Body of pancreas (tissue), 4 donors: Measurements from ENCODE around the gene RPA1. TPM values are rescaled to one million over a fixed set of nuclear protein-coding genes. Genes with fewer than 3 reads are reported as not detected.

Experiments used
- ATAC-seq: fragments of 150-250 bp; one replicate; pipeline ENCODE4 v1.9.1; 2016
- DNase-seq, 4 donors: peaks; one replicate each; pipeline ENCODE4 v3.0.0-alpha.2; 2019
- H3K27ac ChIP-seq, 4 donors: fragments of 200-600 bp; sonication (generic); 1 replicate in 3 of 4; 2 replicates in 1 of 4; pipeline versions ENCODE4 v1.5.1 to v1.6.1; 2016 to 2019; ENCODE audit warnings: mild to moderate bottlenecking in 1 of 4, mixed read lengths in 1 of 4, moderate library complexity in 1 of 4
- H3K27me3 ChIP-seq, 2 donors: fragments of 200-600 bp; sonication (generic); one replicate each; pipeline ENCODE4 v1.6.0; 2016; ENCODE audit warnings: mild to moderate bottlenecking in 1 of 2
- H3K36me3 ChIP-seq, 2 donors: fragments of 200-600 bp; sonication (generic); replicated peaks in 1 of 2; 2 replicates each; pipeline ENCODE4 v1.5.1; 2016; ENCODE audit warnings: low read depth in 2 of 2; ENCODE audit not compliant: insufficient read depth in 1 of 2
- H3K4me1 ChIP-seq: fragments of 200-600 bp; sonication (generic); one replicate; pipeline ENCODE4 v1.6.0; 2016
- H3K4me3 ChIP-seq, 2 donors: fragments of 200-600 bp; sonication (generic); 1 replicate in 1 of 2; 2 replicates in 1 of 2; pipeline ENCODE4 v1.5.1; 2016 to 2019
- H3K9me3 ChIP-seq, 3 donors: fragments of 200-600 bp; sonication (generic); 1 replicate in 2 of 3; 2 replicates in 1 of 3; pipeline ENCODE4 v1.5.1; 2016
- POLR2A ChIP-seq, 3 donors: fragments of 450-650 bp; IDR thresholded peaks; one replicate each; pipeline ENCODE4 v1.6.1; 2016; ENCODE audit warnings: antibody characterized with exemption in 3 of 3, mild to moderate bottlenecking in 2 of 3
- WGBS, 2 donors: methylation state at CpG; one replicate each; pipeline ENCODE4 v1.1.5; 2017; 5-methylcytosine and 5-hydroxymethylcytosine counted together
- intact Hi-C: fragments of 100-400 bp; cut with DNase I; formaldehyde crosslinking; loops from one replicate; pipeline ENCODE4 v1.15.1; 2023
- total RNA-seq, 2 donors: library from RNA; depleted of rRNA; stranded (reverse); fragments of >200 nt; gene quantifications; one replicate each; pipeline ENCODE4 v1.1.0, GENCODE V29; 2016
- TF ChIP-seq, protein P1 (sequence below), 7 experiments: fragments of 450-650 bp in 4 of 7; fragments of 200-600 bp in 3 of 7; sonication (generic) in 3 of 7; IDR thresholded peaks; one replicate each; pipeline ENCODE4 v1.5.1; 2016 to 2019; ENCODE audit warnings: antibody characterized with exemption in 7 of 7

The RPA1 gene
- total RNA-seq, 2 donors from 2014 or later: 8.9 to 11.9 TPM

GRCh38 chr17:1898332-1898731 is 68.5 kb downstream of the RPA1 start:
- H3K36me3 ChIP-seq: peaks cover 0 to 20% of the 10 kb centered on the region in 2 donors

DNA sequence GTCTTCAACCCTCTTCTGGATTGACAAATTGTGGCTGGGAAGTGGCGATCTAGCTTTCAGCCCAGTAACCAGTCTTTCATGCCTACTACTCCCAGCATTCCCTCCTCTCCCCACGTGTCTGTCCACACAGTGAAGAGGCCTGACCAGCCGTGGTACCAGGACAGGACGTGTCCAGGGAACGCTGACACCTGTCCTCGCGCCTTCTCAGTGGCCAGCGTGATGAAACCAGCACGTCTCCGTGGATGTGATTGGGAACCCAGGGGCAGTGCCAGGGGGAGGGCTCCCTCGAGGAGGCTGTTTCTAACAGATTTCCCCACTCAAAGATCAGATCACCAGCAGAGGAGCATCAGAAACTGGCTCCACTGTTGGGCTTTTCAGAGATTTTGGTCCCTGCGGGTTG is 69.1 kb downstream of the RPA1 start:
- ATAC-seq: no peak
- intact Hi-C loops: no loop called here
- Histone ChIP-seq H3K9me3 (no peaks in the 10 kb centered on the region), H3K36me3 (peaks cover 0 to 20% of the 10 kb centered on the region in 2 donors), H3K27me3 (no peaks in the 10 kb centered on the region), H3K4me1 (no peaks in the 10 kb centered on the region), H3K4me3 (no peak overlapping the region), H3K27ac (no peak overlapping the region)
- TF ChIP-seq, protein P1, sequence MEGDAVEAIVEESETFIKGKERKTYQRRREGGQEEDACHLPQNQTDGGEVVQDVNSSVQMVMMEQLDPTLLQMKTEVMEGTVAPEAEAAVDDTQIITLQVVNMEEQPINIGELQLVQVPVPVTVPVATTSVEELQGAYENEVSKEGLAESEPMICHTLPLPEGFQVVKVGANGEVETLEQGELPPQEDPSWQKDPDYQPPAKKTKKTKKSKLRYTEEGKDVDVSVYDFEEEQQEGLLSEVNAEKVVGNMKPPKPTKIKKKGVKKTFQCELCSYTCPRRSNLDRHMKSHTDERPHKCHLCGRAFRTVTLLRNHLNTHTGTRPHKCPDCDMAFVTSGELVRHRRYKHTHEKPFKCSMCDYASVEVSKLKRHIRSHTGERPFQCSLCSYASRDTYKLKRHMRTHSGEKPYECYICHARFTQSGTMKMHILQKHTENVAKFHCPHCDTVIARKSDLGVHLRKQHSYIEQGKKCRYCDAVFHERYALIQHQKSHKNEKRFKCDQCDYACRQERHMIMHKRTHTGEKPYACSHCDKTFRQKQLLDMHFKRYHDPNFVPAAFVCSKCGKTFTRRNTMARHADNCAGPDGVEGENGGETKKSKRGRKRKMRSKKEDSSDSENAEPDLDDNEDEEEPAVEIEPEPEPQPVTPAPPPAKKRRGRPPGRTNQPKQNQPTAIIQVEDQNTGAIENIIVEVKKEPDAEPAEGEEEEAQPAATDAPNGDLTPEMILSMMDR (IDR thresholded peaks at IDR 0.05): no peak
- no peak for TF ChIP-seq POLR2A (IDR thresholded peaks at IDR 0.05)
- no peak for DNase-seq
- 89 to 90% methylated on average over 5 to 12 of the region's 12 CpGs for whole genome bisulfite sequencing, 2 donors

More at GRCh38 chr17:1898332-1898731, 68.5 kb downstream of the RPA1 start:
- Histone ChIP-seq H3K4me3 (no peak overlapping the region), H3K27ac (no peak overlapping the region), H3K4me1 (no peaks in the 10 kb centered on the region), H3K27me3 (no peaks in the 10 kb centered on the region), H3K9me3 (no peaks in the 10 kb centered on the region)
- intact Hi-C loops: no loop called here
- TF ChIP-seq POLR2A (IDR thresholded peaks at IDR 0.05): no peak
- TF ChIP-seq, protein P1 (IDR thresholded peaks at IDR 0.05): no peak
- DNase-seq (no peak), ATAC-seq (no peak)
- WGBS, 2 donors: 85 to 96% methylated on average over 13 to 17 of the region's 17 CpGs

GRCh38 chr17:1899403-1900000 is 69.7 kb downstream of the RPA1 start:
- no peaks in the 10 kb centered on the region for H3K9me3 ChIP-seq
- 91 to 92% methylated on average over 8 of the region's 8 CpGs for WGBS, 2 donors
- ATAC-seq (no peak), DNase-seq (no peak)
- TF ChIP-seq, protein P1 (IDR thresholded peaks at IDR 0.05): no peak
- no peak for TF ChIP-seq POLR2A (IDR thresholded peaks at IDR 0.05)
- H3K27me3 ChIP-seq: no peaks in the 10 kb centered on the region
- intact Hi-C loops: no loop called here
- no peak overlapping the region for H3K27ac ChIP-seq
- H3K4me3 ChIP-seq: no peak overlapping the region
- H3K4me1 ChIP-seq: no peaks in the 10 kb centered on the region
- H3K36me3 ChIP-seq: peaks cover 0 to 18% of the 10 kb centered on the region in 2 donors

GRCh38 chr17:1904273-1905182 is 74.7 kb downstream of the RPA1 start:
- H3K4me3 ChIP-seq: no peak overlapping the region
- H3K36me3 ChIP-seq: no peaks in the 10 kb centered on the region
- no peak for TF ChIP-seq POLR2A (IDR thresholded peaks at IDR 0.05)
- TF ChIP-seq, protein P1 (IDR thresholded peaks at IDR 0.05): no peak
- ATAC-seq (no peak), DNase-seq (no peak)
- H3K27me3 ChIP-seq: peaks cover 0 to 11% of the 10 kb centered on the region in 2 donors
- 57 to 70% methylated on average over 16 to 17 of the region's 17 CpGs for WGBS, 2 donors
- no peak overlapping the region for H3K27ac ChIP-seq
- H3K9me3 ChIP-seq: no peaks in the 10 kb centered on the region
- intact Hi-C loops: loop anchor here (5.0 kb wide), 1 partner anchor 123 kb away; the partner anchor contains the start of gene RTN4RL1
- H3K4me1 ChIP-seq: peaks cover 11% of the 10 kb centered on the region
